PC-3 (cell line): Measurements from ENCODE around the gene TNFRSF1B. TPM values are rescaled to one million over a fixed set of nuclear protein-coding genes. Genes with fewer than 3 reads are reported as not detected.

Experiments
- ATAC-seq: fragments of 200-7000 bp; cut with Tn5 transposase; 2 replicates; pipeline ENCODE4 v1.9.1; 2020; ENCODE audit warnings: mild to moderate bottlenecking, moderate library complexity
- BruUV-seq: library from RNA; stranded (reverse); fragments of 400-500 nt; replicated peaks from 2 replicates; lab custom pipeline; 2021; lab: Mats Ljungman, UMichigan
- CTCF ChIA-PET: fragments of 300-600 bp; sonication (Branson Sonifier 250); formaldehyde crosslinking; loops from one replicate; lab custom pipeline; 2022; ENCODE audit warnings: antibody characterized with exemption; lab: Charles Lee
- POLR2A ChIA-PET: fragments of 300-600 bp; sonication (Branson Sonifier 250); formaldehyde crosslinking; loops from one replicate; lab custom pipeline; 2022; ENCODE audit warnings: antibody characterized with exemption; ENCODE audit not compliant: unreplicated experiment; lab: Charles Lee
- DNase-seq: peaks from one replicate; pipeline ENCODE4 v3.0.0-alpha.2; 2015
- H2AFZ ChIP-seq: fragments of 300-600 bp; sonication (generic); 2 replicates; pipeline ENCODE4 v1.6.0; 2016; ENCODE audit warnings: antibody characterized with exemption, low read length
- H3F3A ChIP-seq: fragments of 300-600 bp; sonication (generic); one replicate; pipeline ENCODE4 v1.6.0; 2017; ENCODE audit warnings: antibody characterized with exemption, low read length, control low read depth, mild to moderate bottlenecking; ENCODE audit not compliant: unreplicated experiment
- H3K27ac ChIP-seq: fragments of 300-600 bp; sonication (generic); 2 replicates; pipeline ENCODE4 v1.5.1; 2016; ENCODE audit warnings: mild to moderate bottlenecking, low read length
- H3K27me3 ChIP-seq: fragments of 300-600 bp; sonication (generic); 2 replicates; pipeline ENCODE4 v1.6.1; 2016; ENCODE audit warnings: low read length, mixed read lengths
- H3K36me3 ChIP-seq: fragments of 300-600 bp; sonication (generic); 2 replicates; pipeline ENCODE4 v1.6.1; 2016; ENCODE audit warnings: low read depth, mixed run types, low read length, mixed read lengths
- H3K4me1 ChIP-seq: fragments of 300-600 bp; sonication (generic); 2 replicates; pipeline ENCODE4 v1.5.1; 2016; ENCODE audit warnings: low read length; ENCODE audit not compliant: insufficient read depth
- H3K4me2 ChIP-seq: fragments of 300-600 bp; sonication (generic); 2 replicates; pipeline ENCODE4 v1.6.0; 2016; ENCODE audit warnings: low read length
- H3K4me3 ChIP-seq: fragments of 300-600 bp; sonication (generic); 2 replicates; pipeline ENCODE4 v1.5.1; 2016; ENCODE audit warnings: mild to moderate bottlenecking, low read length, mixed read lengths
- H3K79me2 ChIP-seq: fragments of 300-600 bp; sonication (generic); 2 replicates; pipeline ENCODE4 v1.6.1; 2017; ENCODE audit warnings: low read length, mixed read lengths
- H3K9ac ChIP-seq: fragments of 300-600 bp; sonication (generic); 2 replicates; pipeline ENCODE4 v1.6.0; 2016; ENCODE audit warnings: mild to moderate bottlenecking, low read length
- H3K9me2 ChIP-seq: fragments of 300-600 bp; sonication (generic); replicated peaks from 2 replicates; pipeline ENCODE4 v1.6.1; 2016; ENCODE audit warnings: mixed run types, low read length, mixed read lengths
- H3K9me3 ChIP-seq: fragments of 300-600 bp; sonication (generic); 2 replicates; pipeline ENCODE4 v1.6.1; 2016; ENCODE audit warnings: low read length, mixed read lengths
- H4K20me1 ChIP-seq: fragments of 300-600 bp; sonication (generic); 2 replicates; pipeline ENCODE4 v1.6.1; 2016; ENCODE audit warnings: low read length, mixed read lengths
- EZH2 ChIP-seq: fragments of 300-600 bp; sonication (generic); IDR thresholded peaks from one replicate; pipeline ENCODE4 v1.6.1; 2017; ENCODE audit warnings: antibody characterized with exemption, mild to moderate bottlenecking, low read length; ENCODE audit not compliant: unreplicated experiment
- EZH2phosphoT487 ChIP-seq: fragments of 300-600 bp; sonication (generic); IDR thresholded peaks from 2 replicates; pipeline ENCODE4 v1.6.1; 2018; ENCODE audit warnings: mild to moderate bottlenecking, antibody characterized with exemption, low read length, borderline replicate concordance
- intact Hi-C: fragments of 100-400 bp; cut with micrococcal nuclease; formaldehyde crosslinking; loops from 2 replicates; pipeline ENCODE4 v1.9.0; 2023
- total RNA-seq: library from RNA; depleted of rRNA; stranded (reverse); fragments of >200 nt; gene quantifications from 2 replicates; pipeline ENCODE4 v1.2.3, GENCODE V29; 2014
- TF ChIP-seq, protein P1 (sequence below): fragments of 300-600 bp; sonication (generic); conservative IDR thresholded peaks from 2 replicates; pipeline ENCODE4 v1.5.1; 2017; ENCODE audit warnings: antibody characterized with exemption, low read depth, mild to moderate bottlenecking, low read length

TNFRSF1B gene
- total RNA-seq, 1 experiment from 2014 or later, result 1.3 TPM

DNA sequence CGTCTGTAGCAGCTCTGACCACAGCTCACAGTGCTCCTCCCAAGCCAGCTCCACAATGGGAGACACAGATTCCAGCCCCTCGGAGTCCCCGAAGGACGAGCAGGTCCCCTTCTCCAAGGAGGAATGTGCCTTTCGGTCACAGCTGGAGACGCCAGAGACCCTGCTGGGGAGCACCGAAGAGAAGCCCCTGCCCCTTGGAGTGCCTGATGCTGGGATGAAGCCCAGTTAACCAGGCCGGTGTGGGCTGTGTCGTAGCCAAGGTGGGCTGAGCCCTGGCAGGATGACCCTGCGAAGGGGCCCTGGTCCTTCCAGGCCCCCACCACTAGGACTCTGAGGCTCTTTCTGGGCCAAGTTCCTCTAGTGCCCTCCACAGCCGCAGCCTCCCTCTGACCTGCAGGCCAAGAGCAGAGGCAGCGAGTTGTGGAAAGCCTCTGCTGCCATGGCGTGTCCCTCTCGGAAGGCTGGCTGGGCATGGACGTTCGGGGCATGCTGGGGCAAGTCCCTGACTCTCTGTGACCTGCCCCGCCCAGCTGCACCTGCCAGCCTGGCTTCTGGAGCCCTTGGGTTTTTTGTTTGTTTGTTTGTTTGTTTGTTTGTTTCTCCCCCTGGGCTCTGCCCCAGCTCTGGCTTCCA lies 40.1 kb downstream of the TNFRSF1B start:
- H3K9me3 ChIP-seq, result no peaks in the 10 kb centered on the region
- H3K4me3 ChIP-seq, result no peak overlapping the region
- ATAC-seq (no peak), DNase-seq (no peak)
- no TSS peak for BruUV-seq
- intact Hi-C loops, result no loop called here
- POLR2A ChIA-PET, result interaction anchor here (0.6 to 0.9 kb wide), 2 partner anchors 74 to 82 kb away, joined by 3 to 7 read pairs; no protein-coding TSS in a partner anchor
- CTCF ChIA-PET, result interaction anchor here (0.6 kb wide), 1 partner anchor 82 kb away, joined by 3 read pairs; no protein-coding TSS in a partner anchor
- TF ChIP-seq, protein P1, sequence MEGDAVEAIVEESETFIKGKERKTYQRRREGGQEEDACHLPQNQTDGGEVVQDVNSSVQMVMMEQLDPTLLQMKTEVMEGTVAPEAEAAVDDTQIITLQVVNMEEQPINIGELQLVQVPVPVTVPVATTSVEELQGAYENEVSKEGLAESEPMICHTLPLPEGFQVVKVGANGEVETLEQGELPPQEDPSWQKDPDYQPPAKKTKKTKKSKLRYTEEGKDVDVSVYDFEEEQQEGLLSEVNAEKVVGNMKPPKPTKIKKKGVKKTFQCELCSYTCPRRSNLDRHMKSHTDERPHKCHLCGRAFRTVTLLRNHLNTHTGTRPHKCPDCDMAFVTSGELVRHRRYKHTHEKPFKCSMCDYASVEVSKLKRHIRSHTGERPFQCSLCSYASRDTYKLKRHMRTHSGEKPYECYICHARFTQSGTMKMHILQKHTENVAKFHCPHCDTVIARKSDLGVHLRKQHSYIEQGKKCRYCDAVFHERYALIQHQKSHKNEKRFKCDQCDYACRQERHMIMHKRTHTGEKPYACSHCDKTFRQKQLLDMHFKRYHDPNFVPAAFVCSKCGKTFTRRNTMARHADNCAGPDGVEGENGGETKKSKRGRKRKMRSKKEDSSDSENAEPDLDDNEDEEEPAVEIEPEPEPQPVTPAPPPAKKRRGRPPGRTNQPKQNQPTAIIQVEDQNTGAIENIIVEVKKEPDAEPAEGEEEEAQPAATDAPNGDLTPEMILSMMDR, result no peak
- TF ChIP-seq EZH2phosphoT487, result no peak
- TF ChIP-seq EZH2, result no peak
- H3K9me2 ChIP-seq, result no peaks in the 10 kb centered on the region
- no peak overlapping the region for H2AFZ ChIP-seq
- no peaks in the 10 kb centered on the region for H3K4me1 ChIP-seq
- H3K27me3 ChIP-seq, result no peaks in the 10 kb centered on the region
- no peaks in the 10 kb centered on the region for H3K79me2 ChIP-seq
- H3K9ac ChIP-seq, result no peak overlapping the region
- no peak overlapping the region for H3K4me2 ChIP-seq
- H3F3A ChIP-seq, result no peaks in the 10 kb centered on the region
- no peak overlapping the region for H3K27ac ChIP-seq
- H3K36me3 ChIP-seq, result no peaks in the 10 kb centered on the region
- no peaks in the 10 kb centered on the region for H4K20me1 ChIP-seq

DNA sequence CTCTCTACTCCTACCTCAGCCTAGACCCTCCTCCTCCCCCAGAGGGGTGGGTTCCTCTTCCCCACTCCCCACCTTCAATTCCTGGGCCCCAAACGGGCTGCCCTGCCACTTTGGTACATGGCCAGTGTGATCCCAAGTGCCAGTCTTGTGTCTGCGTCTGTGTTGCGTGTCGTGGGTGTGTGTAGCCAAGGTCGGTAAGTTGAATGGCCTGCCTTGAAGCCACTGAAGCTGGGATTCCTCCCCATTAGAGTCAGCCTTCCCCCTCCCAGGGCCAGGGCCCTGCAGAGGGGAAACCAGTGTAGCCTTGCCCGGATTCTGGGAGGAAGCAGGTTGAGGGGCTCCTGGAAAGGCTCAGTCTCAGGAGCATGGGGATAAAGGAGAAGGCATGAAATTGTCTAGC lies 41.5 kb downstream of the TNFRSF1B start:
- Histone ChIP-seq H3K4me1 (no peaks in the 10 kb centered on the region), H3K79me2 (no peaks in the 10 kb centered on the region), H3K4me2 (no peak overlapping the region), H3K4me3 (no peak overlapping the region), H3K9me2 (no peaks in the 10 kb centered on the region), H4K20me1 (no peaks in the 10 kb centered on the region), H3F3A (no peaks in the 10 kb centered on the region), H3K9me3 (no peaks in the 10 kb centered on the region), H3K9ac (no peak overlapping the region), H3K27me3 (peaks cover 3% of the 10 kb centered on the region; the same call in 1 of the 2 replicates), H2AFZ (no peak overlapping the region), H3K27ac (no peak overlapping the region), H3K36me3 (no peaks in the 10 kb centered on the region)
- intact Hi-C loops, result loop anchor here (1.0 kb wide), 1 partner anchor 83 kb away; no protein-coding TSS in a partner anchor
- ChIA-PET CTCF (interaction anchor here (0.8 kb wide), 1 partner anchor 83 kb away, joined by 4 read pairs; no protein-coding TSS in a partner anchor), POLR2A (no interaction called here)
- ATAC-seq (no peak), DNase-seq (no peak)
- TF ChIP-seq EZH2phosphoT487 (no peak), EZH2 (no peak)
- TF ChIP-seq, protein P1, result no peak
- no TSS peak for BruUV-seq
